NCI-H2227 (cell line): ENCODE results near the gene RERE.

Experiments
- DNase-seq: peaks from one replicate; lab custom pipeline; 2025; ENCODE audit not compliant: unreplicated experiment; lab: John Stamatoyannopoulos, UW

Gene RERE

GRCh38 chr1:8323706-8324105 lies 493.7 kb downstream of the RERE start:
- no peak for DNase-seq

GRCh38 chr1:8321612-8322011 lies 495.8 kb downstream of the RERE start:
- DNase-seq, result no peak

GRCh38 chr1:8318436-8318835 lies 499.0 kb downstream of the RERE start:
- peak; percentile 21 for DNase-seq

GRCh38 chr1:8317647-8318381 lies 499.6 kb downstream of the RERE start, which contains the start of gene SLC45A1:
Gene SLC45A1 (plus strand): TSS chr1:8318114. CDS start chr1:8324330, 6,216 bp downstream.
- DNase-seq, result peak; percentile 87

- DNase-seq, result peak; percentile 16
Observed at GRCh38 chr1:8315573-8316475, 501.6 kb downstream of the RERE start.

- DNase-seq, result peak; percentile 81
Observed at GRCh38 chr1:8314346-8315280, 502.8 kb downstream of the RERE start.

GRCh38 chr1:8313231-8313630 lies 504.2 kb downstream of the RERE start:
- no peak for DNase-seq

GRCh38 chr1:8312235-8313218 lies 504.9 kb downstream of the RERE start:
- no peak for DNase-seq

GRCh38 chr1:8311068-8311718 lies 506.2 kb downstream of the RERE start:
- DNase-seq, result no peak

- DNase-seq, result no peak
Observed at GRCh38 chr1:8307628-8308027, 509.8 kb downstream of the RERE start.

GRCh38 chr1:8303876-8304275 lies 513.6 kb downstream of the RERE start:
- no peak for DNase-seq

- DNase-seq, result no peak
Observed at GRCh38 chr1:8303141-8303540, 514.3 kb downstream of the RERE start.
